HT-29 (cell line): ENCODE measurements around the gene CIC. TPM values are rescaled to one million over a fixed set of nuclear protein-coding genes. Genes with fewer than 3 reads are reported as not detected.

ENCODE experiments used
- DNase-seq: peaks from one replicate; pipeline ENCODE4 v3.0.0-alpha.2; 2015; ENCODE audit warnings: low spot score
- total RNA-seq: library from RNA; depleted of rRNA; stranded (reverse); fragments of >200 nt; shearing (Covaris generic); gene quantifications from 2 replicates; pipeline ENCODE4 v1.2.3, GENCODE V29; 2014; rRNA removed

CIC gene
- 42.1 and 55.5 TPM in 2 replicates for total RNA-seq

- peak; percentile 100 for DNase-seq
Measured at GRCh38 chr19:42268704-42269477, at the start of gene CIC. CIC (plus strand) TSS chr19:42269252; CDS start chr19:42271784, 2,532 bp downstream.

- peak; percentile 100 for DNase-seq
Measured at GRCh38 chr19:42219812-42220750, 49.0 kb upstream of the CIC start, which contains the start of gene ZNF526. ZNF526 (plus strand) TSS chr19:42220312; CDS start chr19:42224404, 4,092 bp downstream.

GRCh38 chr19:42220751-42221097 lies 48.3 kb upstream of the CIC start:
- DNase-seq: no peak

- DNase-seq: no peak
Measured at GRCh38 chr19:42224940-42225717, 43.9 kb upstream of the CIC start.

- no peak for DNase-seq
Measured at GRCh38 chr19:42225718-42226292, 43.2 kb upstream of the CIC start.

- no peak for DNase-seq
Measured at GRCh38 chr19:42226886-42227285, 42.2 kb upstream of the CIC start.

GRCh38 chr19:42228641-42229040 lies 40.4 kb upstream of the CIC start:
- DNase-seq: no peak

GRCh38 chr19:42229301-42229854 lies 39.7 kb upstream of the CIC start:
- DNase-seq: no peak

GRCh38 chr19:42229855-42230351 lies 39.1 kb upstream of the CIC start:
- no peak for DNase-seq

GRCh38 chr19:42230571-42230970 lies 38.5 kb upstream of the CIC start:
- DNase-seq: no peak

- DNase-seq: no peak
Measured at GRCh38 chr19:42232435-42232834, 36.6 kb upstream of the CIC start.

GRCh38 chr19:42233106-42233505 lies 35.9 kb upstream of the CIC start:
- DNase-seq: no peak

GRCh38 chr19:42233678-42234292 lies 35.3 kb upstream of the CIC start:
- DNase-seq: no peak

GRCh38 chr19:42234364-42234763 lies 34.7 kb upstream of the CIC start:
- DNase-seq: no peak

GRCh38 chr19:42235181-42235580 lies 33.9 kb upstream of the CIC start:
- no peak for DNase-seq

- DNase-seq: no peak
Measured at GRCh38 chr19:42239544-42240220, 29.4 kb upstream of the CIC start.

GRCh38 chr19:42241279-42241678 lies 27.8 kb upstream of the CIC start:
- DNase-seq: no peak

- DNase-seq: no peak
Measured at GRCh38 chr19:42242069-42242511, 27.0 kb upstream of the CIC start.

- DNase-seq: peak; percentile 100
Measured at GRCh38 chr19:42242512-42243409, 26.3 kb upstream of the CIC start, which contains the start of gene GSK3A. GSK3A (minus strand) TSS chr19:42242602; CDS start chr19:42242465, 137 bp downstream.
